GM19025 (cell line): ENCODE results near the gene KRTAP4-2.
"Not testable (repeated sequence)": the region's sequence is repeated elsewhere in the genome, so short reads cannot be mapped to it uniquely, and the experiment has no call there.

Experiments used
- ATAC-seq: cut with Tn5 transposase; IDR thresholded peaks from one replicate; pipeline ENCODE4 v1.9.1; 2021; ENCODE audit warnings: mild to moderate bottlenecking, low read depth, moderate library complexity; ENCODE audit not compliant: unreplicated experiment

The KRTAP4-2 gene

DNA sequence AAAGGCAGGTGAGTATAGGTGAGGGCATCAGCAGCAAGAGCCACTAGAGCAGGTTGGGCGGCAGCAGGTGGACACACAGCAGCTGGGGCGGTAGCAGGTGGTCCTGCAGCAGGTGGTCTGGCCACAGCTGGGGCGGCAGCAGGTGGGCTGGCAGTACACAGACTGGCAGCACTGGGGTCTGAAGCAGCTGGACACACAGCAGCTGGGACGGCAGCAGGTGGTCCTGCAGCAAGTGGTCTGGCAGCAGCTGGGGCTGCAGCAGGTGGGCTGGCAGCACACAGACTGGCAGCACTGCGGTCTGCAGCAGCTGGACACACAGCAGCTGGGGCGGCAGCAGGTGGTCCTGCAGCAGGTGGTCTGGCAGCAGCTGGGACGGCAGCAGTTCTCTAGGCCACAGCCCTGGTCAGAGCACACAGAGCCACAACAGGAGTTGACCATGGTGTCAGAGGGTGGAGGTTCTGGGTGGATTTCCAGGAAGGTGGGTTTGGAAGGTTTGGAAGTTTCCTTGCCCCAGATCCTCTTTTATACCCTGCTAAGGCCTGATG, at the start of gene KRTAP4-2:
TSS of gene KRTAP4-2 (minus strand) at position 495 of the 545 bp plus-strand sequence. CDS start at position 438, 57 bp downstream.
- no peak for ATAC-seq

DNA sequence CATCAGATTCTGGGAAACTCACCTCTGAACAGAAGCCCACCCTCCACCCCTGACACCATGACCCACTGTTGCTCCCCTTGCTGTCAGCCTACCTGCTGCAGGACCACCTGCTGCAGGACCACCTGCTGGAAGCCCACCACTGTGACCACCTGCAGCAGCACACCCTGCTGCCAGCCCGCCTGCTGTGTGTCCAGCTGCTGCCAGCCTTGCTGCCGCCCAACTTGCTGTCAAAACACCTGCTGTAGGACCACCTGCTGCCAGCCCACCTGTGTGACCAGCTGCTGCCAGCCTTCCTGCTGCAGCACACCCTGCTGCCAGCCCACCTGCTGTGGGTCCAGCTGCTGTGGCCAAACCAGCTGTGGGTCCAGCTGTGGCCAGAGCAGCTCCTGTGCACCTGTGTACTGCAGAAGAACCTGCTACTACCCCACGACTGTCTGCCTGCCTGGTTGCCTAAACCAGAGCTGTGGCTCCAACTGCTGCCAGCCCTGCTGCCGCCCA, 48.6 kb upstream of the KRTAP4-2 start, which contains the start of gene KRTAP9-2:
TSS of gene KRTAP9-2 (plus strand) at position 51 of the 498 bp plus-strand sequence. CDS start at position 58, 7 bp downstream.
- ATAC-seq, result not testable (repeated sequence)

DNA sequence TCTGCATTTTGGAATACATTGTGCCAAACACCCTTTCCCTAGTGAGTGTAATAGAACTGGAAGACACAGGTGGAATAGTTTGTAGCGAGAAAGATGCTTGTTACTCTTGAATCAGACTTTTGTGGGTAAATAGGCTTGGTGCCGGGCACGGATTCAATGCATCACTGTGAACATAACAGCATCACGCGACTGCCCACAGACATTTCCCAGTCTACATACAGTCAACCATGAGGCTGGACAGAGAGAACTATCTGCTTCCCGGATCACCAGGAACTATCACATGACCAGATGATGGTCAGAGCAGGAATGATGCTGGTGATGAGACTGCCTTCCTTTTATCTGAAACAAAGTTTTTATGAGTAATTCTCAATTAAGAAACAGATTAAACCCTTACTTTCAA, 48.0 kb upstream of the KRTAP4-2 start:
- no peak for ATAC-seq

DNA sequence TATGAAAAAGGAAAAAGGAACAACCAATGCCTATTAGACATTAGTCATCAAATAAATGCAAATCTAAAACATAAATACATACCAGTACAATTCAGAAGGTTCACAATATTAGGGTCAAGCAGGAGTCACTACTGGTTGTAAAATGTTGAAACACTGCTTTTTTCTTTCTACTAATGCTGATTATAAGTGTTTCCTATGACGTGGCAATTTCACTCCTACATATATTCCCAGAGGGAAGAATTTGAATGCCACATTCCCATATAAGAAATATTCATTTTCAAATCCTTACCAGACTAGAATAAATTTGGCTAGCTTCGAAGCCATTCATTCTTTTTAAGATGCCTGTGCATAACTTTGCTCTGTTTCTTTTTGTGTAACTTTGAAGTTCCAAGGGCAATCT, 45.8 kb upstream of the KRTAP4-2 start:
- ATAC-seq, result no peak

DNA sequence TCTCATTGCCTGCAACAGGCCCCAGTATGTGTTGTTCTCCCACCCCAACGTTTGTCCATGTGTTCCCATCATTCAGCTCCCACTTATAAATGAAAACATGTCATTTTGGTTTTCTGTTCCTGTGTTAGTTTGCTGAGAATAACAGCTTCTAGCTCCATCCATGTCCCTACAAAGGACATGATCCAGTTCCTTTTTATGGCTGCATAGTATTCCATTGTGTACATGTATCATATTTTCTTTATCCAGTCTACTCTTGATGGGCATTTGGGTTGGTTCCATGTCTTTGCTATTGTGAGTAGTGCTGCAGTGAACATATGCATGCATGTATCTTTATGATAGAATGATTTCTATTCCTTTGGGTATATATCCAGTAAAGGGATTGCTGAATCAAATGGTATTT, 37.7 kb upstream of the KRTAP4-2 start:
- ATAC-seq, result no peak

DNA sequence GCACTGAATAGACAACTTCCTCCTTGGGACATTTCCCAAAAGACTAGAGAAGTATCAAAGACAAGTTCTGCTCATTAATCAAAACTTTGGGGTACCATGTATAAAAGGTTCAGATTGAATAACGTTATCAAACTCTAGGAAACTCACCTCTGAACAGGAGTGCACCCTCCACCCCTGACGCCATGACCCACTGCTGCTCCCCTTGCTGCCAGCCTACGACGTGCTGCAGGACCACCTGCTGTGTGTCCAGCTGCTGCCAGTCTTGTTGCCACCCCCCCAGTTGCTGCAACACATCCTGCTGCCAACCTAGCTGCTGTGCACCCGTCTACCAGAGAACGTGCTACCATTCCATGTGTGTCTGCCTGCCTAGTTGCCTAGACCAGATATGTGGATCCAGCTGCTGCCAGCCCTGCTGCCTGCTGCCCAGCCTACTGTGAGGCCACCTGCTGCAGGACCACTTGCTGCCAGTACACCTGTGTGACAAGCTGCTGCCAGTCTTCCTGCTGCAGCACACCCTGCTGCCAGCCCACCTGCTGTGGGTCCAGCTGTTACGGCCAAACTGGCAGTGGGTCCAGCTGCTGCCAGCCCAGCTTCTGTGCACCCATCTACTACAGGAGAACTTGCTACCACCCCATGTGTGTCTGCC, 34.6 kb upstream of the KRTAP4-2 start:
- ATAC-seq, result no peak

DNA sequence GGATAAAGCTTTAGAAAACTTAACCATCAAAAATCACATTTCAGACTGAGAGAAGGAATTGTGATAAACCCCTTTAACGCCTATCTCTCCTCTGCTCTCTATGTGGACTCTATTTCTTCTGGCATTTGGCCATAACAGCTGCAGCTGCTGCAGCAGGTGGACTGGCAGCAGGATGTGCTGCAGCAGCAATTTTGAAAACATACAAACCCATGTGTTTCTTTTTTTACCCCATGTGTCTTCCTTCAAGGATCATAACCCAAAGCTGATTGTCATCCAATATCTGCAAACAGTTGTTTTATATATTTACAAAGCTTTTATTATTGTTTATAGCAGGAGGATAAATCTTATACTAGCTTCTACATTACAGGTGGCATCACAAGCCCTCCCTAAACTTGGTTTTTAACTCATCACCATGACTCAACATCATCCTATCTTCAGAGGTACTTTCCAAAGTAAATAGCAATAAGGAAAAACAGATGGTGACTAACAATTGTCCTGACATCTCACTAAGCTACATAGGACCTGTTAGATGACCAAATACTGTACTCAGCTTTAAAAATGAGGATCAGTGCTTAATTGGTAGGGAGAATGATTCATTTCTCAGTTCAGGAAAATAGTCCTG, 33.9 kb upstream of the KRTAP4-2 start:
- no peak for ATAC-seq

DNA sequence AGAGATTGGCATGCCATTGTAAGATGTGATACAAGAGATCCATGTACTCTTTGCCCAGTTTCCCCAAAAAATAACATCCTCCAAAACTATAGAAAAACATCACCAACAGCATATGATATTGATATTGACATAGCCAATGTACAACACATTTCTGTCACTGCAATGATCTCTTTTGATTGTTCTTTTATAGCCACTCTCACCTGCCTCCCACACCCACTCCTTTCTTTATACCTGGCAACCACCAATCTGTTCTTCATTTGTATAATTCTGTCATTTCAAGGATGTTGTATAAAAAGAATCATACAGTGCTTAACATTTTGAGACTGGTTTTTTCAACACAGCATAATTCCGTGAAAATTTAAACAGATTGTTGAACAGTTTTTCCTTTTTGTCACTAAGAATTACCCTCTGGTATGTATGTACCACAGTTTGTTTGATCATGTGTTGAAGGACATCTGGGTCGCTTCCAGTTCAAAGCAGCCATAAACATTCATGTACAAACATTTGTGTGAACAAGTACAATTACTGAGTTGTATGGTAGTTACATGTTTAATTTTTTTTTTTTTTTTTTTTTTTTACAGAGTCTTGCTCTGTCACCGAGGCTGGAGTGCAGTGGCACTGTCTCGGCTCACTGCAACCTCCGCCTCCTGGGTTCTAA, 21.5 kb upstream of the KRTAP4-2 start:
- no peak for ATAC-seq

DNA sequence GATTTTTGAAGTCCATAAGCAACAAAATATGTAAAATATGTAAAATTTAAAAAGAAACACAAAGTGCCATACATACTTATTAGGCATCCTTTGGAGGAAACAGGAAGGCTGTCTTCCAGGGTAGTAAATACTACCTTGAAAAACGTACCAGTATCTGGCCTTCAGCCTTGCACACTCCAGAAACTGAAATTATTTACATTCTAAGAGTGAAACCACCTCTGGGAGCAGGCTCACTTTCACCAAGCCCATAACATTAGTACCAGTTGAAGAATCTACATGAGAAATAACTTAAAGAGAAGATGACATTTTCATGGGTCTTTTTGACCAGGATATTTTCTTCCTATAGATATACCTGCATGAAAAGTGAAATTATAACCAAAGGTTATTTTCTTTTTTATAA, 18.0 kb upstream of the KRTAP4-2 start:
- no peak for ATAC-seq

DNA sequence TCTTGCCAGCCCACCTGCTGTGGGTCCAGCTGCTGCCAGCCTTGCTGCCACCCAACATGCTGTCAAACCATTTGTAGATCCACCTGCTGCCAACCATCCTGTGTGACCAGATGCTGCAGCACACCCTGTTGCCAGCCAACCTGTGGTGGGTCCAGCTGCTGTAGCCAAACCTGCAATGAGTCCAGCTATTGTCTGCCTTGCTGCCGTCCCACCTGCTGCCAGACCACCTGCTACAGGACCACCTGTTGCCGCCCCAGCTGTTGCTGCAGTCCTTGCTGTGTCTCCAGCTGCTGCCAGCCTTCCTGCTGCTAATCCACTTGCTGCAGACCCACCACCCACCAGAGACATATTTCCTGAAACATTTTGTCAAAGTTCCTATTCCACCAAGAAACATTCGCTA, 12.3 kb upstream of the KRTAP4-2 start:
- no peak for ATAC-seq

DNA sequence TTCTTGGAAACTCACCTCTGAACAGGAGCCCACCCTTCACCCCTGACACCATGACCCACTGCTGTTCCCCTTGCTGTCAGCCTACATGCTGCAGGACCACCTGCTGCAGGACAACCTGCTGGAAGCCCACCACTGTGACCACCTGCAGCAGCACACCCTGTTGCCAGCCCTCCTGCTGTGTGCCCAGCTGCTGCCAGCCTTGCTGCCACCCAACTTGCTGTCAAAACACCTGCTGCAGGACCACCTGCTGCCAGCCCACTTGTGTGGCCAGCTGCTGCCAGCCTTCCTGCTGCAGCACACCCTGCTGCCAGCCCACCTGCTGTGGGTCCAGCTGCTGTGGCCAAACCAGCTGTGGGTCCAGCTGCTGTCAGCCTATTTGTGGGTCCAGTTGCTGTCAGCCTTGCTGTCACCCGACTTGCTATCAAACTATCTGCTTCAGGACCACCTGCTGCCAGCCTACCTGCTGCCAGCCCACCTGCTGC, 11.9 kb upstream of the KRTAP4-2 start, which contains the start of gene KRTAP9-1:
TSS of gene KRTAP9-1 (plus strand) at position 51 of the 482 bp plus-strand sequence. CDS start at position 51, 0 bp downstream.
- ATAC-seq, result not testable (repeated sequence)

DNA sequence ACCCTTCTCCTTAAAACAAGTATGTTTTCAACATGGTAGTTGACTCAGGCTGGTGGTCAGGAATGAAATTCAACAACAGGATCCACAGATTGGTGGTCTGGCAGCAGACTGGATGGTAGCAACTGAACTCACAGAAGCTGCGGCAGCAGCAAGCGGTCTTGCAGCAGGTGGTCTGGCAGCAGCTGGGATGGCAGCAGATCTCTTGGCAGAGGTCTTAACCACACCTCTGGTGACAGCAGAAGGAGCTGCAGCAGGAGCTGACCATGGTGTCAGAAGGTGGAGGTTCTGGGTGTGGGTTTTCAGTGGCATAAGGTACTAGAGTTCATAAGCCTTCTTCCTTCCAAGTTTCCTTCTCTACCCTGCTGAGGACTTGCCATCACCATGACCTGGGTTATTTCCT, 8.9 kb upstream of the KRTAP4-2 start:
- no peak for ATAC-seq

DNA sequence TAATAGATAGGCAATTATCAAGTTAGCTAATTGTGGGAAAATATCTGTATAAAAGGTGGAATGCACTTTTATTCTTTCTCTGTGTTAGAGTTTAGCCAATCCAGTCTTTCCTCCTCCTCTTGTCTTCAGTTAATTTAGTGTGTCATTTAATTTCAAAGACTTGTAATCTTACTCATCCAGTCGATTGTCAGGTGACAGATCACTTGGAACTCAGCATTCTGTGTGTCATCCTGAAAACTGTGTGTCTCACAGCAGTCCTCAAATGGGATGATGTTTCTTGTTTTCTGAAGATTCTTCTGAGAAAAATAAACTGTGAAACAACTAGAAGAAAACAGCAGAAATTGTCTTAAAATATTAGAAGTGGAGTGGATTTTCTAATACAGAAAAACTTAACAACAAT, 7.0 kb upstream of the KRTAP4-2 start:
- no peak for ATAC-seq

DNA sequence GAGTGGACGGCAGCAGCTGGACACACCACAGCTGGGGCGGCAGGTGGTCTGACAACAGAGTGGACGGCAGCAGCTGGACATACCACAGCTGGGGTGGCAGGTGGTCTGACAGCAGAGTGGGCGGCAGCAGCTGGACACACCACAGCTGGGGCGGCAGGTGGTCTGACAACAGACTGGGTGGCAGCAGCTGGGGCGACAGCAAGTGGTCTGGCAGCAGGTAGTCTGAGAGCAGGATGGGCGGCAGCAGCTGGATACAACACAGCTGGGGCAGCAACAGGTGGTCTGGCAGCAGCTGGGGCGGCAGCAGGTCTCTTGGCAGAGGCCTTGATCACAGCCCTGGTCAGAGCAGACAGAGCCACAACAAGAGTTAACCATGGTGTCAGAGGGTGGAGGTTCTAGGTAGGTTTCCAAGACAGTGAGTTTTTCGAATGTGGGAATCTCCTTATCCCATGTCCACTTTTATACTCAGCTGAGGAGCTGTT, 6.5 kb upstream of the KRTAP4-2 start, which contains the start of gene KRTAP4-1:
TSS of gene KRTAP4-1 (minus strand) at position 432 of the 482 bp plus-strand sequence. CDS start at position 375, 57 bp downstream.
- ATAC-seq, result no peak

DNA sequence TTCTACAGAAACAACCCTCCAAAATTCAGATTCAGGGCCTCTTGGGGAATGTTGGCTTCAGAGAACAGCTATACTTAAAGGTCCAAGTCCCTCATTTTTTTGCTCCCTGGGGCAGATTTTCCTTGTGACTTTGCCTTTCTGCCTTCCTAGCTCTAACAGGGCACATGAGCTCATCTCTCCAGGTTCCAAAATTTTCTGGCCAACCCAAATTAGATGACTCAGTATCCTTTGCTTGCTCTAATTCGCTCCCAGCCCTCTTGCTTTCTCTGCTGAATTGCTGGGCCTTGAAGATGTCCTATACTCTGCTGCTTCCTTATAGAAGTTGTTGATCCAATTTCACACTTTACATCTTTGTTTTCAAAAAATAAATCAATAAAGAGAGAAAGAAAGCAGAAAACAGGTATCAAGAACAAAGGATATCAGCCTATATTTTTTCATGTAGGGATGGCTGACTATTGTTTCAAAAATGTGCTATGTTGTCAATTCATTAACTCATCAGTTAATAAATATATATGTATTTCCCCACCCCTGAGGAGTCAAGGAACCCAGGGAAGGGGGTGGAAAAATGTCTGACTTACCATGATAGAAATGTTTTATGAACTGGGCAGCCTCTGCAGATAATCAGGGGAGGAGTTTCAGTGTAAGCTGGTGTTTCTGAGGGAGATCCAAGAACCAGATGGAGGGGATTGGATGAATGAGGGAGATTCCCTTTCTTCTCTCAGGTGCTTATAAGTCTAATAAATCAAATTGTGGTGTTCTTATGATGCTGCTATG, 1.0 kb upstream of the KRTAP4-2 start:
- no peak for ATAC-seq

DNA sequence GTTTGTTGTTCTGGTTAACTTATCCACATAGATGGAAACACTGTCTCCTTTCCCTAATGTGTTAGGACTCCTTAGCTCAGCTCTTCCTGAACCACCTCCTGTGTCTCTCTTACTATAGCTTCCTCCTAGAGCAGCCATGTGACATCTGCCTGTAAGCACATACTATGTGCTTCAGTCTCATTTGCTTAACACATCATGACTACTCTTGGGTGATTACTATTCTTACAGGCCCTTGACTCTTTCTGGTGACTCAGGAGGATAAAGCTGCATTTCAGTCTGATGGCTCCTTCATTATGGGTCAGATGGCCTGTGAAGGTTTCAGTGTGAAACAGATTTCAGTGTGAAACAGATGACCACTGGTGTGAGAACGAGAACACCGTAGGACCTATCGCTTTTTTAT, 320 bp upstream of the KRTAP4-2 start:
- no peak for ATAC-seq

DNA sequence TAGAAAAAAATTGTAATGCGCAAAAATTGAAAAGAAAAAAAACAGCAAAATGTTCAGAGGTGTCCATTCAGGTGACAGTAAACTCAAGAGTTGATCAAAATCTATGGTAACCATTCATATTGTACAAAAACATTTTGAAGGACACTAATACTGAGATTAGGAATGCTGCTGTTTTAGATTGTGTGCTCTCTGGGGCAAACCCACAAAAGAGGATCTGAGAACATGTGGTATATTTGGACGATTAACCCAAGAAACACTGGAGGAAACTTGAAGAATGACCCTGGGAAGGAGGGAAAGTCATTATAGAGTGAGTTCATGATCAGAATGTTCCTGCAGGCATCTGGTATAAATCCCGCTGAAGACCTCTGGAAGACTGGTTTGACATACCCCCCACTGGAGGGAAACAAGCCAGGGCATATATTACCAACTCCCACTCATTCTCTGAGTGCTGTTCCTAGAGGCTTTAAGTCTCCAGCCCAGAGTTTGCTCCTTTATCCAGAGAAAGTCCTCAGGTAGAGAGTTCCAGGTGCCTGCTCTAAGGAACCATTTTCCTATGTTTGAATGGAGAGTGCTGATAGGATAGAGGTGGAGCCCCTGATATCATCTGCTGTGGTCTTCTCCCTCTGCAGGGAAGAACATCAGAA, 1.2 kb downstream of the KRTAP4-2 start:
- no peak for ATAC-seq

DNA sequence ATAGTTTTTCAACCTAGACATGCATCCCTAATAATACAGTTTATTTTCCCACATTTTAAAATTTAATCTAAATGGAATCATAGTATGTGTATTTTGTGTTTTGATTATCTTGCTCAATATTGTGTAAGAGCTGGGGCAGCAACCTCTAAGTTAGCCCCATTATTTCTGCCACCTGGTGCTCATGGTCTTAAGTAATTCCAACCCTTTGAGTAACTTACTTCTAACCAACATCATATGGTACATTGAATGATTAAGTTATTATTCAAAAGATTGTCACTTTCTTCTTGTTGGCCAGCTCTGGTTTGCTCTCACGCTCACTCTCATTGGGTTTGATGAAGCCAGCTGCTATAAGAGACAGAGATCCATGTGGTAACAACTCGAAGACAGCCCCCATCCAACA, 6.1 kb downstream of the KRTAP4-2 start:
- no peak for ATAC-seq

DNA sequence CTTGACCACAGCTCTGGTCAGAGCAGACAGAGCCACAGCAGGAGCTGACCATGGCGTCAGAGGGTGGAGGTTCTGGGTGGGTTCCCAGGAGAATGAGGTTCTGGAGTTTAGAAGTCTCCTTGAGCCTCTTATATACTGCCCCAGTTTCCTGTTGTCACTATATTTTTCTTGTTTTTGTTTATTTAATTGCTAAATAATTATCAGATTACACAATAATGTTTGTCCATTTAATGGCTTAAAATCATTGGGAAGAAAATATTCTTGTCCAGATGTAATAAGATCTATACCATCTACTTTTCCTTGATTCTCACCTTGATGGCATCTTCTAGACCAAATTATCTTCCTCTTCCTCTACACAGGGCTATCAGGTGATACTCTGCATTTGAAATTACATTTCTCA, 9.9 kb downstream of the KRTAP4-2 start, which contains the start of gene KRTAP4-3:
TSS of gene KRTAP4-3 (minus strand) at position 101 of the 400 bp plus-strand sequence. CDS start at position 52, 49 bp downstream.
- no peak for ATAC-seq
